ENCODE measurements around the gene SYT12. TPM values are rescaled to one million over a fixed set of nuclear protein-coding genes. Genes with fewer than 3 reads are reported as not detected.
A peak's percentile ranks its signal among the peaks of the same experiment; 100 is the strongest.

The SYT12 gene
- total and polyA plus RNA-seq, 2 of the 4 experiments (the other 2 are of a cell fraction): 0.54 to 0.74 TPM

DNA sequence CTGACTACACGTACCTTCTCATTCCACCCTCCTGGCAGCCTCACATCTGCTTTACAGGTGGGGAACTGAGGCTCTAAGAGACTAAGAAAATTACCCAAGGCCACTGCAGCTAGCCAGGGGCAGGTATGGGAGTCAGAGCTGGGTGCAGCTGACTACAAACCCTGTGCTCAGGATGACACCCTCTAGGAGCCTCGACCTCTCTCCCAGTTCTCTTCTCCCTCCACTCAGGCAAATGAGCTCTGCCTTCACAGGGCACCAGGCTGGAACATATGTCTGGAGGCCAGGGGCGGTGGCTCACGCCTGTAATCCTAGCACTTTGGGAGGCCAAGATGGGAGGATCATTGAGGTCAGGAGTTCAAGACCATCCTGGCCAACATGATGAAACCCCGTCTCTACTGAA, 4.0 kb downstream of the SYT12 start:
- Histone ChIP-seq H3K9me3 (ENCODE audit: control insufficient read depth, insufficient read depth, low read length) (no peaks in the 10 kb centered on the region), H3K4me3 (ENCODE audit: insufficient read depth, low read depth, low read length) (no peak overlapping the region), H2AK5ac (ENCODE audit: low read depth, low read length) (peak overlapping the region; percentile 21; the same call in 1 of the 2 replicates), H3K36me3 (ENCODE audit: control insufficient read depth, insufficient read depth, low read length) (no peaks in the 10 kb centered on the region), H3K9ac (ENCODE audit: low read depth, low read length) (no peak overlapping the region), H3K79me1 (ENCODE audit: low read depth in 1 of 2, low read length in 2 of 2) (no peaks in the 10 kb centered on the region), H3K4me1 (ENCODE audit: control insufficient read depth, insufficient read depth, low read length) (peaks cover 10% of the 10 kb centered on the region), H3K27me3 (ENCODE audit: control insufficient read depth, insufficient read depth, low read length) (peaks cover 13% of the 10 kb centered on the region), H2AK9ac (replicated peaks; ENCODE audit: low read depth, low read length, poor library complexity) (no peak overlapping the region), H3K23ac (ENCODE audit: low read depth, low read length) (no peak overlapping the region), H4K91ac (ENCODE audit: insufficient read depth, low read depth, low read length) (no peak overlapping the region), H2AFZ (replicated peaks; ENCODE audit: low read length, poor library complexity) (no peak overlapping the region), H2BK5ac (ENCODE audit: low read depth, low read length, poor library complexity, severe bottlenecking) (no peak overlapping the region), H2BK20ac (ENCODE audit: low read depth, low read length) (no peak overlapping the region), H3K4me2 (ENCODE audit: low read depth, low read length) (no peak overlapping the region), H3K18ac (ENCODE audit: low read depth, low read length) (no peak overlapping the region), H4K8ac (ENCODE audit: low read depth in 2 of 2, low read length in 2 of 2) (no peak overlapping the region), H3K9me1 (ENCODE audit: insufficient read depth, low read length) (peaks cover 2% of the 10 kb centered on the region), H3K27ac (ENCODE audit: insufficient read depth, low read length) (no peak overlapping the region), H3K56ac (ENCODE audit: extremely low read depth, insufficient read depth, low read length) (no peak overlapping the region), H4K5ac (ENCODE audit: low read depth, low read length) (no peak overlapping the region), H3K14ac (replicated peaks; ENCODE audit: low read depth, low read length) (no peak overlapping the region), H2BK120ac (ENCODE audit: low read depth, low read length) (no peak overlapping the region), H2BK15ac (ENCODE audit: low read depth, low read length) (no peak overlapping the region), H4K20me1 (ENCODE audit: insufficient read depth, low read length) (0 out of 2 replicates have a peak, but pooled peaks cover 3% of the 10 kb centered on the region), H3K4ac (ENCODE audit: low read depth, low read length) (peak overlapping the region; percentile 6; the same call in 1 of the 2 replicates)
- ATAC-seq (ENCODE audit: low read depth): no peak
- WGBS, 2 experiments (ENCODE audit: extremely low coverage in 2 of 2, insufficient read length in 1 of 2): no CpG with 5 or more reads among the region's 5 CpGs
- no TSS peak for BruUV-seq (replicated peaks)
- ChIA-PET POLR2A (ENCODE audit: unreplicated experiment) (no interaction called here), CTCF (interaction anchor here (0.6 kb wide), 1 partner anchor 143 kb away, joined by 3 read pairs; no protein-coding TSS in a partner anchor)
- intact Hi-C loops (cut with micrococcal nuclease): no loop called here
- in situ Hi-C loops (cut with MboI; ENCODE audit: low sequenced_read_pairs): no loop called here
- TF ChIP-seq FOS (IDR thresholded peaks at IDR 0.05; ENCODE audit: low read depth, low read length): no peak
- no peak for TF ChIP-seq RFX5 (IDR thresholded peaks at IDR 0.05; ENCODE audit: low read depth, low read length)
- no peak for TF ChIP-seq NFE2L2 (IDR thresholded peaks at IDR 0.05; ENCODE audit: low read depth, low read length)
- TF ChIP-seq SMC3 (IDR thresholded peaks at IDR 0.05; ENCODE audit: low read depth, low read length): no peak
- no peak for TF ChIP-seq CEBPB (IDR thresholded peaks at IDR 0.05; ENCODE audit: low read depth, low read length)
- TF ChIP-seq CHD1 (IDR thresholded peaks at IDR 0.05; ENCODE audit: low read depth, low read length): no peak
- TF ChIP-seq, protein P1, sequence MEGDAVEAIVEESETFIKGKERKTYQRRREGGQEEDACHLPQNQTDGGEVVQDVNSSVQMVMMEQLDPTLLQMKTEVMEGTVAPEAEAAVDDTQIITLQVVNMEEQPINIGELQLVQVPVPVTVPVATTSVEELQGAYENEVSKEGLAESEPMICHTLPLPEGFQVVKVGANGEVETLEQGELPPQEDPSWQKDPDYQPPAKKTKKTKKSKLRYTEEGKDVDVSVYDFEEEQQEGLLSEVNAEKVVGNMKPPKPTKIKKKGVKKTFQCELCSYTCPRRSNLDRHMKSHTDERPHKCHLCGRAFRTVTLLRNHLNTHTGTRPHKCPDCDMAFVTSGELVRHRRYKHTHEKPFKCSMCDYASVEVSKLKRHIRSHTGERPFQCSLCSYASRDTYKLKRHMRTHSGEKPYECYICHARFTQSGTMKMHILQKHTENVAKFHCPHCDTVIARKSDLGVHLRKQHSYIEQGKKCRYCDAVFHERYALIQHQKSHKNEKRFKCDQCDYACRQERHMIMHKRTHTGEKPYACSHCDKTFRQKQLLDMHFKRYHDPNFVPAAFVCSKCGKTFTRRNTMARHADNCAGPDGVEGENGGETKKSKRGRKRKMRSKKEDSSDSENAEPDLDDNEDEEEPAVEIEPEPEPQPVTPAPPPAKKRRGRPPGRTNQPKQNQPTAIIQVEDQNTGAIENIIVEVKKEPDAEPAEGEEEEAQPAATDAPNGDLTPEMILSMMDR (conservative IDR thresholded peaks at IDR 0.05; ENCODE audit: low read depth, low read length): no peak
- dilution Hi-C loops (cut with HindIII; ENCODE audit: low sequenced_read_pairs, unreplicated experiment): no loop called here
- no peak for DNase-seq
